T-cell (primary cell): ENCODE results near the gene MEN1. TPM values are rescaled to one million over a fixed set of nuclear protein-coding genes. Genes with fewer than 3 reads are reported as not detected.

Experiments used
- ATAC-seq, 4 experiments: fragments of 200-7000 bp in 3 of 4; fragments of 150-1000 bp in 1 of 4; cut with Tn5 transposase; replicated peaks in 1 of 4; 1 replicate in 3 of 4; 2 replicates in 1 of 4; pipeline ENCODE4 v1.10.0; 2021; ENCODE audit warnings: moderate library complexity in 3 of 4, mild to moderate bottlenecking in 2 of 4, moderate number of reproducible peaks in 1 of 4
- CTCF ChIA-PET, 2 donors: fragments of 300-600 bp; sonication (Branson Sonifier 250); formaldehyde crosslinking; loops; one replicate each; lab custom pipeline; 2022; ENCODE audit warnings: antibody characterized with exemption in 2 of 2; lab: Charles Lee
- POLR2A ChIA-PET, 2 donors: fragments of 300-600 bp; sonication (Branson Sonifier 250); formaldehyde crosslinking; loops; one replicate each; lab custom pipeline; 2022; ENCODE audit warnings: antibody characterized with exemption in 2 of 2; lab: Charles Lee
- DNase-seq, 35 experiments: peaks; one replicate each; pipeline versions ENCODE4 v3.0.0 to v3.0.0-alpha.2; 2013 to 2023
- H3K27ac ChIP-seq: one replicate; pipeline ENCODE4 v1.5.1; 2013; ENCODE audit warnings: low read length
- H3K27me3 ChIP-seq, 2 experiments: replicated peaks in 1 of 2; 1 replicate in 1 of 2; 2 replicates in 1 of 2; pipeline versions ENCODE4 v1.6.1 to v1.7.0; 2013; ENCODE audit warnings: low read length in 1 of 2, mixed read lengths in 1 of 2; ENCODE audit not compliant: control insufficient read depth in 2 of 2, insufficient read depth in 2 of 2; ENCODE audit errors: extremely low read depth in 1 of 2
- H3K36me3 ChIP-seq, 2 donors: 1 replicate in 1 of 2; 2 replicates in 1 of 2; pipeline versions ENCODE4 v1.6.1 to v1.7.0; 2013; ENCODE audit warnings: low read length in 1 of 2; ENCODE audit not compliant: control insufficient read depth in 2 of 2, insufficient read depth in 1 of 2; ENCODE audit errors: extremely low read depth in 1 of 2
- H3K4me1 ChIP-seq, 2 experiments: 1 replicate in 1 of 2; 2 replicates in 1 of 2; pipeline versions ENCODE4 v1.6.1 to v1.7.0; 2013; ENCODE audit warnings: low read length in 2 of 2, mixed read lengths in 1 of 2; ENCODE audit not compliant: insufficient read depth in 2 of 2, control insufficient read depth in 1 of 2; ENCODE audit errors: extremely low read depth in 1 of 2
- H3K4me3 ChIP-seq, 2 donors: 1 replicate in 1 of 2; 2 replicates in 1 of 2; pipeline versions ENCODE4 v1.5.1 to v1.7.0; 2013; ENCODE audit warnings: mild to moderate bottlenecking in 2 of 2, low read length in 1 of 2, moderate library complexity in 1 of 2; ENCODE audit not compliant: control insufficient read depth in 1 of 2; ENCODE audit errors: extremely low read depth in 1 of 2
- H3K9me3 ChIP-seq: 2 replicates; pipeline ENCODE4 v1.7.0; 2013
- H3K27ac Mint-ChIP-seq, 2 donors: one replicate each; pipeline ENCODE4 v1.8.0; 2020 to 2021; ENCODE audit warnings: mild to moderate bottlenecking in 2 of 2, mixed read lengths in 2 of 2
- H3K27me3 Mint-ChIP-seq, 2 donors: one replicate each; pipeline ENCODE4 v1.8.0; 2021 to 2022; ENCODE audit warnings: mixed read lengths in 2 of 2
- H3K36me3 Mint-ChIP-seq: one replicate; pipeline ENCODE4 v1.8.0; 2021; ENCODE audit warnings: mixed read lengths
- H3K4me1 Mint-ChIP-seq, 3 donors: one replicate each; pipeline ENCODE4 v1.8.0; 2020 to 2022; ENCODE audit warnings: mixed read lengths in 3 of 3, mild to moderate bottlenecking in 1 of 3
- H3K4me3 Mint-ChIP-seq, 3 donors: one replicate each; pipeline ENCODE4 v1.8.0; 2020 to 2022; ENCODE audit warnings: mild to moderate bottlenecking in 3 of 3, mixed read lengths in 3 of 3, moderate library complexity in 3 of 3
- H3K9me3 Mint-ChIP-seq, 3 donors: one replicate each; pipeline ENCODE4 v1.8.0; 2020 to 2022; ENCODE audit warnings: mixed read lengths in 3 of 3
- WGBS: methylation state at CpG from one replicate; pipeline ENCODE4 v1.1.5; 2013; ENCODE audit warnings: missing lambda C conversion rate; ENCODE audit not compliant: insufficient coverage; 5-methylcytosine and 5-hydroxymethylcytosine counted together
- total RNA-seq, 35 experiments: library from RNA in 6 of 35; stranded (reverse) in 6 of 35; fragments of 120-200 nt in 1 of 35; gene quantifications; one replicate each; pipeline versions ENCODE4 v1.2.1 to v1.2.4 and lab custom pipeline; 2013 to 2026

Gene MEN1
- total RNA-seq, 5 donors from 2014 or later (not counting 1 experiment from before 2014, with no cell fraction given), result 31.7 to 62.0 (median 49.6) TPM

GRCh38 chr11:64764753-64765152 is 45.6 kb downstream of the MEN1 start:
- H3K27ac ChIP-seq, result peak overlapping the region; percentile 74
- POLR2A ChIA-PET, result interaction anchor here (1.5 to 3.0 kb wide), 3 partner anchors 8 to 18 kb away, joined by 12 to 17 read pairs (median 15); partner anchors contain the start of gene SF1 (in 1 of the 2)
- Mint-ChIP-seq H3K27me3 (no peaks in the 10 kb centered on the region), H3K27ac (peak overlapping the region; percentile 88 to 97), H3K36me3 (peaks cover 61% of the 10 kb centered on the region), H3K4me1 (peaks cover 93 to 96% (median 94%) of the 10 kb centered on the region in 3 donors), H3K4me3 (peak overlapping the region; percentile 70 to 86 (median 76)), H3K9me3 (no peaks in the 10 kb centered on the region)
- peaks cover 70 to 98% of the 10 kb centered on the region in 2 experiments for H3K4me1 ChIP-seq
- DNase-seq (no peak), ATAC-seq (no peak)
- H3K36me3 ChIP-seq, result peaks cover 11 to 69% of the 10 kb centered on the region in 2 donors
- WGBS, result 39% methylated on average over 4 of the region's 8 CpGs
- H3K27me3 ChIP-seq, result no peaks in the 10 kb centered on the region
- CTCF ChIA-PET, result interaction anchor here (0.6 to 1.8 kb wide), 7 partner anchors 7 to 1842 kb away, joined by 3 to 9 read pairs (median 5); partner anchors contain the start of genes RASGRP2 (in 1 of the 2) and SF1 (in 1 of the 2)
- no peaks in the 10 kb centered on the region for H3K9me3 ChIP-seq
- peak overlapping the region in 1 of 2 donors; percentile 2 for H3K4me3 ChIP-seq

GRCh38 chr11:64764040-64764611 is 46.2 kb downstream of the MEN1 start:
- Histone ChIP-seq H3K4me1 (peaks cover 73 to 98% of the 10 kb centered on the region in 2 experiments), H3K9me3 (no peaks in the 10 kb centered on the region), H3K4me3 (peak overlapping the region; percentile 2 to 4), H3K27ac (peak overlapping the region; percentile 74), H3K36me3 (peaks cover 11 to 63% of the 10 kb centered on the region in 2 donors), H3K27me3 (no peaks in the 10 kb centered on the region)
- POLR2A ChIA-PET, result interaction anchor here (0.6 to 3.0 kb wide), 6 partner anchors 9 to 20 kb away, joined by 4 to 17 read pairs (median 10); partner anchors contain the start of genes RASGRP2 (in 1 of the 2) and SF1 (in 1 of the 2)
- CTCF ChIA-PET, result interaction anchor here (0.6 to 1.8 kb wide), 8 partner anchors 8 to 1841 kb away, joined by 3 to 9 read pairs (median 5); partner anchors contain the start of genes RASGRP2 (in 1 of the 2) and SF1 (in 1 of the 2)
- peaks cover 92 to 96% (median 94%) of the 10 kb centered on the region in 3 donors for H3K4me1 Mint-ChIP-seq
- no peaks in the 10 kb centered on the region for H3K27me3 Mint-ChIP-seq
- H3K27ac Mint-ChIP-seq, result peak overlapping the region; percentile 88 to 97
- WGBS, result 24% methylated on average over 6 of the region's 11 CpGs
- peak overlapping the region; percentile 70 to 86 (median 76) for H3K4me3 Mint-ChIP-seq
- peaks cover 55% of the 10 kb centered on the region for H3K36me3 Mint-ChIP-seq
- peak; percentile 54 to 84 (median 71) for DNase-seq
- no peaks in the 10 kb centered on the region for H3K9me3 Mint-ChIP-seq
- ATAC-seq, result peak; percentile 50 to 72 (median 60)

- 93% methylated on average over 3 of the region's 6 CpGs for WGBS
- DNase-seq (peak in 1 of 35 experiments; percentile 24), ATAC-seq (peak in 1 of 4 experiments; percentile 5)
- H3K4me3 ChIP-seq, result peak overlapping the region; percentile 2 to 30
- H3K36me3 ChIP-seq, result peaks cover 11 to 57% of the 10 kb centered on the region in 2 donors
- H3K4me1 ChIP-seq, result peaks cover 71 to 99% of the 10 kb centered on the region in 2 experiments
- Mint-ChIP-seq H3K27ac (peak overlapping the region; percentile 88 to 97), H3K4me3 (peak overlapping the region; percentile 70 to 86 (median 76)), H3K27me3 (no peaks in the 10 kb centered on the region), H3K4me1 (peaks cover 90 to 92% (median 92%) of the 10 kb centered on the region in 3 donors), H3K36me3 (peaks cover 49% of the 10 kb centered on the region), H3K9me3 (no peaks in the 10 kb centered on the region)
- no peaks in the 10 kb centered on the region for H3K27me3 ChIP-seq
- H3K27ac ChIP-seq, result peak overlapping the region; percentile 74
- CTCF ChIA-PET, result interaction anchor here in 1 of 2 donors (0.6 to 1.8 kb wide), 6 partner anchors 9 to 401 kb away, joined by 3 to 9 read pairs (median 5); partner anchors contain the start of genes RASGRP2 and SF1
- POLR2A ChIA-PET, result interaction anchor here (0.6 to 3.0 kb wide), 7 partner anchors 8 to 19 kb away, joined by 3 to 17 read pairs (median 6); partner anchors contain the start of genes RASGRP2 (in 1 of the 2) and SF1 (in 1 of the 2)
- no peaks in the 10 kb centered on the region for H3K9me3 ChIP-seq
These were observed 46.8 kb downstream of the MEN1 start for GRCh38 chr11:64763526-64764039.

- 80% methylated on average over 1 of the region's 13 CpGs for WGBS
- H3K27ac Mint-ChIP-seq, result peak overlapping the region; percentile 88 to 97
- ChIA-PET POLR2A (interaction anchor here (0.6 to 3.0 kb wide), 8 partner anchors 9 to 432 kb away, joined by 3 to 17 read pairs (median 5); partner anchors contain the start of genes RASGRP2 (in 1 of the 2) and SF1 (in 1 of the 2)), CTCF (interaction anchor here in 1 of 2 donors (1.0 to 1.8 kb wide), 4 partner anchors 9 to 16 kb away, joined by 3 to 9 read pairs (median 4); partner anchors contain the start of gene SF1)
- ATAC-seq, result peak in 3 of 4 experiments; percentile 4 to 14 (median 10)
- peaks cover 83 to 87% (median 86%) of the 10 kb centered on the region in 3 donors for H3K4me1 Mint-ChIP-seq
- Histone ChIP-seq H3K4me3 (peak overlapping the region in 1 of 2 donors; percentile 30), H3K27ac (peak overlapping the region; percentile 74), H3K36me3 (peaks cover 11 to 53% of the 10 kb centered on the region in 2 donors), H3K9me3 (no peaks in the 10 kb centered on the region), H3K4me1 (peaks cover 65 to 100% of the 10 kb centered on the region in 2 experiments), H3K27me3 (no peaks in the 10 kb centered on the region)
- no peaks in the 10 kb centered on the region for H3K27me3 Mint-ChIP-seq
- peaks cover 42% of the 10 kb centered on the region for H3K36me3 Mint-ChIP-seq
- peak overlapping the region; percentile 25 to 86 (median 70) for H3K4me3 Mint-ChIP-seq
- no peaks in the 10 kb centered on the region for H3K9me3 Mint-ChIP-seq
- peak in 5 of 35 experiments; percentile 26 to 55 (median 28) for DNase-seq
These were observed 47.5 kb downstream of the MEN1 start for GRCh38 chr11:64762674-64763525.

GRCh38 chr11:64762277-64762673 is 48.1 kb downstream of the MEN1 start:
- H3K27me3 Mint-ChIP-seq, result no peaks in the 10 kb centered on the region
- peaks cover 15 to 50% of the 10 kb centered on the region in 2 donors for H3K36me3 ChIP-seq
- H3K4me1 Mint-ChIP-seq, result peaks cover 77 to 85% (median 83%) of the 10 kb centered on the region in 3 donors
- peak overlapping the region; percentile 25 to 86 (median 70) for H3K4me3 Mint-ChIP-seq
- H3K4me3 ChIP-seq, result no peak overlapping the region
- ATAC-seq (no peak), DNase-seq (no peak)
- ChIA-PET POLR2A (interaction anchor here (0.6 to 3.0 kb wide), 4 partner anchors 11 to 432 kb away, joined by 3 to 15 read pairs (median 8); partner anchors contain the start of gene SF1 (in 1 of the 2)), CTCF (interaction anchor here in 1 of 2 donors (0.7 to 1.4 kb wide), 3 partner anchors 12 to 16 kb away, joined by 3 to 4 read pairs (median 3); partner anchors contain the start of gene SF1)
- H3K27ac ChIP-seq, result peak overlapping the region; percentile 74
- H3K4me1 ChIP-seq, result peaks cover 60 to 100% of the 10 kb centered on the region in 2 experiments
- WGBS, result 61% methylated on average over 4 of the region's 5 CpGs
- H3K27ac Mint-ChIP-seq, result peak overlapping the region; percentile 88 to 97
- no peaks in the 10 kb centered on the region for H3K27me3 ChIP-seq
- no peaks in the 10 kb centered on the region for H3K9me3 Mint-ChIP-seq
- peaks cover 38% of the 10 kb centered on the region for H3K36me3 Mint-ChIP-seq
- no peaks in the 10 kb centered on the region for H3K9me3 ChIP-seq
